K562 (cell line): ENCODE measurements around the gene SLC26A11. TPM values are rescaled to one million over a fixed set of nuclear protein-coding genes. Genes with fewer than 3 reads are reported as not detected.

Experiments
- CLOCK ChIP-seq: fragments of 250-450 bp; sonication (Bioruptor Pico); IDR thresholded peaks from 2 replicates; pipeline ENCODE4 v1.4.0; 2020; ENCODE audit warnings: mild to moderate bottlenecking, moderate library complexity, borderline replicate concordance
- HEY1 ChIP-seq: fragments of 250-450 bp; sonication (Bioruptor Pico); IDR thresholded peaks from 2 replicates; pipeline ENCODE4 v1.5.0; 2020; ENCODE audit warnings: mild to moderate bottlenecking, moderate library complexity, borderline replicate concordance
- HNRNPUL1 ChIP-seq: fragments of 200-400 bp; formaldehyde crosslinking; IDR thresholded peaks from 2 replicates; pipeline ENCODE4 v1.6.1; 2017; ENCODE audit warnings: low read length
- KLF10 ChIP-seq: fragments of 250-450 bp; sonication (Bioruptor Pico); IDR thresholded peaks from 2 replicates; pipeline ENCODE4 v1.6.1; 2021; ENCODE audit warnings: matching md5 sums
- MXI1 ChIP-seq: IDR thresholded peaks from 2 replicates; pipeline ENCODE4 v1.6.1; 2011; ENCODE audit warnings: low read depth, mild to moderate bottlenecking, improper control_type of control experiment, low read length
- MYBL2 ChIP-seq, 2 experiments: fragments of 450-650 bp in 1 of 2; sonication (generic) in 1 of 2; formaldehyde crosslinking in 1 of 2; IDR thresholded peaks; 2 replicates each; pipeline versions ENCODE4 v1.6.1 to v1.8.1; 2017 to 2022; ENCODE audit warnings: borderline replicate concordance in 1 of 2, inconsistent platforms in 1 of 2, low read depth in 1 of 2, mild to moderate bottlenecking in 1 of 2, missing genetic modification reagents in 1 of 2, moderate library complexity in 1 of 2
- PHF8 ChIP-seq: fragments of 200-600 bp; sonication (generic); IDR thresholded peaks from 2 replicates; pipeline ENCODE4 v1.6.1; 2012; ENCODE audit warnings: mixed run types, mild to moderate bottlenecking, inconsistent platforms, low read length, moderate library complexity, borderline replicate concordance
- PREB ChIP-seq: sonication (generic); formaldehyde crosslinking; IDR thresholded peaks from 2 replicates; pipeline ENCODE4 v1.8.1; 2023; ENCODE audit warnings: mild to moderate bottlenecking, missing genetic modification reagents
- RAD51 ChIP-seq: fragments of 450-650 bp; IDR thresholded peaks from 2 replicates; pipeline ENCODE4 v1.7.1; 2016; ENCODE audit warnings: low read depth, mild to moderate bottlenecking, borderline replicate concordance
- SAFB2 ChIP-seq: fragments of 200-400 bp; formaldehyde crosslinking; IDR thresholded peaks from 2 replicates; pipeline ENCODE4 v1.6.1; 2018; ENCODE audit warnings: borderline replicate concordance, low read length, low read depth, moderate library complexity; ENCODE audit not compliant: severe bottlenecking
- TFE3 ChIP-seq: fragments of 450-650 bp; formaldehyde crosslinking; IDR thresholded peaks from 2 replicates; pipeline ENCODE4 v1.4.0; 2020; ENCODE audit warnings: mild to moderate bottlenecking, mixed read lengths
- TGIF2 ChIP-seq: sonication (generic); formaldehyde crosslinking; IDR thresholded peaks from 2 replicates; pipeline ENCODE4 v1.8.1; 2022; ENCODE audit warnings: mild to moderate bottlenecking, missing genetic modification reagents, moderate library complexity
- TRIM25 ChIP-seq: fragments of 450-650 bp; IDR thresholded peaks from 2 replicates; pipeline ENCODE4 v1.7.0; 2016; ENCODE audit warnings: borderline replicate concordance
- ZBTB7A ChIP-seq: IDR thresholded peaks from 2 replicates; pipeline ENCODE4 v1.6.1; 2011; ENCODE audit warnings: low read depth, mild to moderate bottlenecking, low read length, moderate library complexity, borderline replicate concordance; ENCODE audit not compliant: control insufficient read depth
- ZFP1 ChIP-seq: fragments of 450-650 bp; formaldehyde crosslinking; IDR thresholded peaks from 2 replicates; pipeline ENCODE4 v1.4.0; 2020; ENCODE audit warnings: mild to moderate bottlenecking, mixed read lengths
- ZNF311 ChIP-seq: fragments of 250-450 bp; sonication (Bioruptor Pico); IDR thresholded peaks from 2 replicates; pipeline ENCODE4 v1.4.0; 2020; ENCODE audit warnings: mild to moderate bottlenecking, moderate library complexity
- polyA plus RNA-seq, 8 experiments: library from polyadenylated mRNA; depleted of rRNA in 4 of 8; stranded (reverse) in 5 of 8; unstranded in 3 of 8; fragments of >200 nt; fragmentation: Nextera tagmentation in 2 of 8; fragmentation: Illumina TruSeq in 1 of 8; extraction: Ambion mirVana in 2 of 8; extraction: Trizol in 1 of 8; gene quantifications; 2 replicates each; pipeline versions ENCODE4 v1.2.1 to v1.2.3, GENCODE V29; 2011 to 2014; ENCODE audit warnings: inconsistent platforms in 1 of 8, missing spikeins in 1 of 8
- total RNA-seq, 7 experiments: library from RNA; depleted of rRNA in 6 of 7; stranded (reverse); fragments of >200 nt in 6 of 7; fragmentation: Illumina TruSeq in 2 of 7; extraction: Trizol in 2 of 7; gene quantifications; 2 replicates each; pipeline versions ENCODE4 v1.2.1 to v1.2.3, GENCODE V29; 2011 to 2021; ENCODE audit warnings: low replicate concordance in 1 of 7

Gene SLC26A11
- total and polyA plus RNA-seq, 9 of the 15 experiments (the other 6 are each of a cell fraction or from before 2014, with no cell fraction given): 0.06 to 3.1 (median 1.2) TPM; not detected in 1

- no peak for TF ChIP-seq CLOCK (CRISPR knock-in tag)
- 0 out of 2 replicates have a peak, but pooled peaks have one; percentile 27 for TF ChIP-seq RAD51
- no peak for TF ChIP-seq ZNF311 (CRISPR knock-in tag)
- TF ChIP-seq ZBTB7A: peak; percentile 13; the same call in 1 of the 2 replicates
- peak; percentile 49; the same call in 1 of the 2 replicates for TF ChIP-seq PHF8
- no peak for TF ChIP-seq HNRNPUL1
- TF ChIP-seq KLF10: no peak
- no peak for TF ChIP-seq MXI1
- no peak for TF ChIP-seq MYBL2 (IDR thresholded peaks at IDR 0.05; ENCODE audit: low read depth)
- TF ChIP-seq MYBL2 (CRISPR knock-in tag; IDR thresholded peaks at IDR 0.05; ENCODE audit: borderline replicate concordance): no peak
- TF ChIP-seq ZFP1 (CRISPR knock-in tag): no peak
- no peak for TF ChIP-seq PREB
- no peak for TF ChIP-seq HEY1 (CRISPR knock-in tag)
- TF ChIP-seq TGIF2 (CRISPR knock-in tag): no peak
- no peak for TF ChIP-seq SAFB2
- TF ChIP-seq TRIM25: no peak
- peak; percentile 54 for TF ChIP-seq TFE3
Measured at GRCh38 chr17:80220054-80220735, at the start of gene SLC26A11, which contains the start of gene SGSH (continued).
